Measurements from ENCODE around the gene ECT2L.

- TF ChIP-seq MAZ (IDR thresholded peaks at IDR 0.05; ENCODE audit: borderline replicate concordance, low read depth, low read length) (no peak), CTCF (IDR thresholded peaks at IDR 0.05) (no peak), RNF2 (IDR thresholded peaks at IDR 0.05; ENCODE audit: borderline replicate concordance, low read depth) (no peak), POLR2A (IDR thresholded peaks at IDR 0.05; ENCODE audit: low read length) (no peak), EHF (CRISPR knock-in tag; IDR thresholded peaks at IDR 0.05) (no peak), CBX8 (IDR thresholded peaks at IDR 0.05) (no peak)
Measured at GRCh38 chr6:138803861-138804260, 8.0 kb downstream of the ECT2L start.

Measured in A549 (cell line).